AG09319 (cell line): ENCODE results near the gene RRP36.

ENCODE experiments used
- DNase-seq: peaks from one replicate; pipeline ENCODE4 v3.0.0-alpha.2; 2010; ENCODE audit warnings: low read depth; ENCODE audit errors: extremely low read depth
- TF ChIP-seq, protein P1 (sequence below): IDR thresholded peaks from 2 replicates; pipeline ENCODE4 v1.5.1; 2011; ENCODE audit warnings: low read depth, mild to moderate bottlenecking, inconsistent platforms, low read length, moderate library complexity

The RRP36 gene

DNA sequence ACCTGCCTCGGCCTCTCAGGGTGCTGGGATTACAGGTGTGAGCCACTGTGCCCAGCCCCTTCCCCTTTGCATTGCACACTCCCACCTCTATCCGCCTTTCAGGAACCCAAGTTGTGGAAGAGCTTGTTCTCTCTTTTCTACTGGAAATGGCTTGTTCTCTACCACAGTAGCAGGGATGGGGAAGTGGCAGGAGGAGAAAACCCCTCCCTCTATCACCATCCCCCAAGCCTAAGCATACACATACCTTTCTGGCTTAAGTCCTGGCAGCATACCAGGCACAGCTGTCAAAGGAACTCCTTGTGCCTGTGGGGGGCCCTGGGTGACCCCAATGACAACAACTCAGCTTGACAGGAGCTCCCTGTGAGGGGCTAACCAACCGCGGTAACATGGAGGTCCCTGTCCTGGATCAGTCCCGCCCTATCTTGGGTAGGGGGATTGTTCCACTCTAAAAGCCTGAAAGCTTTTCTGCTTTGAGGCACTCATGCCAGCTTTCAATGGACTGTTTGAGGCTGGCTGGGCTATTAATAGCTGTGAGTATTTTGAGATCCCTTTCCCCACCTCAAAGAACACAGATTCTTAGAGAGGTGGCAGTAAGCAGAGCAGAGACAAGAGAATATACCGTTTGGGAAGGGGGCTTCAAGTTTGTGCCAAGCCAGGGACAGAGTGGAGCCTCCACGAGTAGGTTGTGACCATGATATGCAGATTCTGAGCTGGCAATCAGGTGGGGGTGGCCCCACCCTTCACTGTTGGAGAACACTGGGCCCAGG, 5.1 kb upstream of the RRP36 start:
- DNase-seq = no peak
- TF ChIP-seq, protein P1, sequence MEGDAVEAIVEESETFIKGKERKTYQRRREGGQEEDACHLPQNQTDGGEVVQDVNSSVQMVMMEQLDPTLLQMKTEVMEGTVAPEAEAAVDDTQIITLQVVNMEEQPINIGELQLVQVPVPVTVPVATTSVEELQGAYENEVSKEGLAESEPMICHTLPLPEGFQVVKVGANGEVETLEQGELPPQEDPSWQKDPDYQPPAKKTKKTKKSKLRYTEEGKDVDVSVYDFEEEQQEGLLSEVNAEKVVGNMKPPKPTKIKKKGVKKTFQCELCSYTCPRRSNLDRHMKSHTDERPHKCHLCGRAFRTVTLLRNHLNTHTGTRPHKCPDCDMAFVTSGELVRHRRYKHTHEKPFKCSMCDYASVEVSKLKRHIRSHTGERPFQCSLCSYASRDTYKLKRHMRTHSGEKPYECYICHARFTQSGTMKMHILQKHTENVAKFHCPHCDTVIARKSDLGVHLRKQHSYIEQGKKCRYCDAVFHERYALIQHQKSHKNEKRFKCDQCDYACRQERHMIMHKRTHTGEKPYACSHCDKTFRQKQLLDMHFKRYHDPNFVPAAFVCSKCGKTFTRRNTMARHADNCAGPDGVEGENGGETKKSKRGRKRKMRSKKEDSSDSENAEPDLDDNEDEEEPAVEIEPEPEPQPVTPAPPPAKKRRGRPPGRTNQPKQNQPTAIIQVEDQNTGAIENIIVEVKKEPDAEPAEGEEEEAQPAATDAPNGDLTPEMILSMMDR = no peak

DNA sequence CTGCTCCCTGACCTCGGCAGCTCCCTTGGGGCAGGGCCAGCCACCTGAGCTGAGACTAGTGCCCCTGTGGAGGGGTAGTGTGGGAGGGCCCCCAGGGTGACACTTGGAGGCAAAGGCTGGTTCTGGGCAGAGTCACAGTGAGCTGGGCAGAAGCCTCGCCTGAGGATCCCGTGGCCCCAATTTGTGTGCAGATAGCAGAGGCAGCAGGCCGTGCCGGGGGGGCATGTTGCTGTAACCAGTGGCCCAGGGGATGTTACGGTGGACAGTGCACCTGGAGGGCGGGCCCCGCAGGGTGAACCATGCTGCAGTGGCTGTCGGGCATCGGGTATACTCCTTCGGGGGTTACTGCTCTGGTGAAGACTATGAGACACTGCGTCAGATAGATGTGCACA, 4.5 kb upstream of the RRP36 start:
- DNase-seq = no peak
- TF ChIP-seq, protein P1 = no peak

DNA sequence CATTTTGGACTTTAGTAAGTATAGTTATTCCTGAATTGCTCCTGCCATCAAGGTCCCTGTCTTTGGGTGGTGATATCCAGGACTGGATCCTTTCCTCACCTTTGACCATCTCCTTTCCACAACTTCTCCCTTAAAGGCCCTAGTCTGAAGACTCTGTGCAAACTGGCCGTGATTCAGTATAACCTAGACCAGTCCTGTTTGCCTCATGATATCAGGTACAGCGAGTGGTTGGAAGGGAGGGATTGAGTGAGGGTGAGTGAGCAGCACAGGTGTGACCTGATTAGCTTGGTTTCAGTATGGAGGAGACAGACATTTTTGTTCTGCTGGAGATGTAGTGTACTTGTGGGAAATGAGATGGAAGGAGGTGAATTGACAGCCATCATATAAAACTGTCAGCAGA, 2.3 kb upstream of the RRP36 start:
- DNase-seq = no peak
- TF ChIP-seq, protein P1 = no peak

DNA sequence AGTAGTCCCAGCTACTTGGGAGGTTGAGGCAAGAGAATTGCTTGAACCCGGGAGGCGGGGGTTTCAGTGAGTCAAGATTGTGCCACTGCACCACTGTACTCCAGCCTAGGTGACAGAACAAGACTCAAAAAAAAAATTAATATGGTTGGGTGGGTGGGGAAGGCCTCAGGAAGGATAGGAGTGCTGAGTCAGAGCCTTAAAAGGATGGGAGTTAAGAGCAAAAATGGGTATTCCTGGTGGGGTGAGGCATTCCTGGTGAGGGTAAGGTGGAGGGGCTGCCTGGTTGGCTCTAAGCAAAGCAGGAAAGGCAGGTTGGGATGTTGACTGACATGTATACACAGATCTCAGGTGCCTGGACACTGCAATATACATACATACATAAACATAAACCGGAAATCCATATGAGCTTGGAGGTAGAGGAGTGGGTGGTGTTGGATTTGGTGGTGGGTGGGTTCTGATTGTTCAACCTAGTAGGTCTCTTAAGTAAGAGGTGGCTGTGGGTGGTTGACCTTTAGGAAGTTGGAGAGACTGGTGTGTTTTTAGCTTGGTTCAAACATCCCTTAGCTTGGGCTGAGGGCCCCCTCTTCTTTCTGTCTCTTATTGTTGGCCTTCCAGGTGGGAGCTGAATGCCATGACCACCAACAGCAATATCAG, 1.2 kb upstream of the RRP36 start:
- DNase-seq = no peak
- TF ChIP-seq, protein P1 = no peak

DNA sequence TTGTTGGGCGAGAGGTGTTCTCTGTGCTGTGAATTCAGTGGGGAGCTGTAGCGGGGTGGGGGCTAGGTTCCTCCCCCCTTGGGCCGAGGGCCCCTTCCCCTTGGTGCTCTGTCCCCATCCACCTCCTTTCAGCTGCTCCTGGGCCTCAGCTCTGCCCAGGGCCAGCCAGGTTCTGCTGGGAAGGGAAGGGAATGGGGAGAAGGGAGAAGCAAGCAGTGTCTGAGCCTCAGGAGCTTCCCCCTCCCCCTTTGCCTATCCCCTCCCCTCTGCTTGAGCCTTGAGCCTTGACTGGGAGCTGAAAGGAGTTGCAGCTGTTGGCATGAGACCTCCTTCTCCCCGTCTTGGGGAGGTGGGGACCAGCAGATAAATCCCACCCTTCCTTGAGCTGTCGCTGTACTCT, 576 bp upstream of the RRP36 start:
- TF ChIP-seq, protein P1 = no peak
- DNase-seq = no peak

DNA sequence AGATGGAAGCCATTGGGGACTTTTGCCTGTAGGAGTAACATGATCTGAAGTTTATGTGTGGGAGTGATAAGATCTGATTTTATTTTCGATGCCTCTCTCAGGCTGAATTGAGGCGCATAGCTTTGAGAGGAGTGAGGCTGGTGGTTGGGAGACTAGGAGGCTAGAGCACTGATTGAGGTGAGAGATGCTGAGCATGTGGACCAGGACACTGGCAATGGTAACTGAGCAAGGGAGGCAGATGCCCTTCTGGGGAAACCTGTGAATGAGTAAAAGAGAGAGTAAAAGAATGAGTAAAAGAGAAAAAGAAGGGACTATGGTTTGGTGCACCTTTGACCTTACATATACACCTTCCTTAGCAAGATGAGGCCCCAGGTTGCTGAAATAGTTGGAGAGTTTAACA, 3.0 kb downstream of the RRP36 start:
- no peak for DNase-seq
- TF ChIP-seq, protein P1 = no peak

DNA sequence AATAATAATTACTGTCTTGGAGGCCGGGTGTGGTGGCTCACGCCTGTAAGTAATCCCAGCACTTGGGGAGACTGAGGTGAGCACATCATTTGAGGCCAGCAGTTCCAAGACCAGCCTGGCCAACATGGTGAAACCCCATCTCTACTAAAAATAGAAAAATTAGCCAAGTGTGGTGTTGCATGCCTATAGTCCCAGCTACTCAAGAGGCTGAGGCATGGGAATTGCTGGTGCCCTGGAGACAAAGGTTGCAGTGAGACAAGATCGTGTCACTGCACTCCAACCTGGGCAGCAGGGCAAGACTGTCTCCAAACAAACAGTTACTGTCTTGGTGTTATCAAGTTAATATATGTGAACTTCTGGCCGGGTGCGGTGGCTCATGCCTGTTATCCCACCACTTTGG, 4.9 kb downstream of the RRP36 start:
- no peak for DNase-seq
- TF ChIP-seq, protein P1 = no peak
